A375 (cell line): ENCODE data around the gene FAM107B. TPM values are rescaled to one million over a fixed set of nuclear protein-coding genes. Genes with fewer than 3 reads are reported as not detected.

Experiments
- small RNA-seq: library from RNA; depleted of rRNA; stranded (forward); fragments of <200 nt; gene quantifications from one replicate; pipeline ENCODE3, GENCODE V24; 2014
- total RNA-seq: library from RNA; depleted of rRNA; stranded (reverse); fragments of >200 nt; shearing (Covaris generic); gene quantifications from 2 replicates; pipeline ENCODE4 v1.2.3, GENCODE V29; 2014; rRNA removed

FAM107B gene
- 9.2 and 15.7 TPM in 2 replicates for total RNA-seq

DNA sequence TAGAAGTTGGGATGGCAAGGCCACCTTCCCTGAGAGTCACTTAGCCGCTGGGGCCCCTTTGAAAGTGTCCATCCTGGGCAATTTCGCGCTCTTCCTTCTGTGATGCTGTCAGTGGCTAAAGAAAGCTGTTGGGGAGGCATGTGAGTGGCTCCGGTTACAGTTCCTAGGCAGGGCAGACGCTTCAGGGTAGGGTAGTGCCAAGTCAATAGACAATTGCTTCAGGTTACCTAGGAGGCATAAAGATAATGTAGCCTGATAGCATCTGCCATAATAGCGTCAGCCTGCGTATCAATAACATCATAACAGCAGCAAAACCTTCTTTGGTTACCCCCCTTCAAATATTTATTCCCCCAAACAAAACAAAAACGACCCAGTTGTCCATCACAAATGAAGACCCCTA, at the start of gene FAM107B:
TSS of gene FAM107B (minus strand) at position 101 of the 400 bp plus-strand sequence. CDS start 234 bp downstream, outside the sequence.

Small RNA genes within 50 kb of the gene (small RNA-seq; reads per million reads assigned to genes)
- gene RNA5SP302: 0.33 reads per million

Other genes starting within 250 kb of the FAM107B start
- 1.2 and 4.4 TPM in 2 replicates for gene CDNF, start 63.1 kb upstream of the FAM107B start, total RNA-seq
- 18.5 and 22.3 TPM in 2 replicates for gene HSPA14, start 63.4 kb upstream of the FAM107B start, total RNA-seq
- 14.3 and 14.4 TPM in 2 replicates for gene MSANTD7, start 63.4 kb upstream of the FAM107B start, total RNA-seq
- gene SUV39H2, start 104.0 kb upstream of the FAM107B start, total RNA-seq: 15.4 and 16.6 TPM in 2 replicates
- gene DCLRE1C, start 179.2 kb upstream of the FAM107B start, total RNA-seq: 7.1 and 7.8 TPM in 2 replicates
- gene MEIG1, start 184.5 kb upstream of the FAM107B start, total RNA-seq: 0.66 and 0.72 TPM in 2 replicates